Measurements from ENCODE around the gene C2orf49. TPM values are rescaled to one million over a fixed set of nuclear protein-coding genes. Genes with fewer than 3 reads are reported as not detected.
A peak's percentile ranks its signal among the peaks of the same experiment; 100 is the strongest.

Gene C2orf49
- 10 to 100 TPM; 17.1 to 24.0 (median 20.4) TPM for total RNA-seq

GRCh38 chr2:105337122-105338019 lies at the start of gene C2orf49:
Gene C2orf49, plus strand, starts transcription at chr2:105337540. Its CDS starts 48 bp downstream, at chr2:105337588.
- TF ChIP-seq CTCF (IDR thresholded peaks at IDR 0.05) (peak in 1 of 5 experiments; percentile 46), POLR2A (IDR thresholded peaks at IDR 0.05) (no peak), EP300 (IDR thresholded peaks at IDR 0.05) (peak; percentile 90 to 95)
- peak within 1 kb of the TSS; percentile 82 to 95 (median 92) for H3K4me3 ChIP-seq
- no peaks in the 10 kb centered on the region for H3K27me3 ChIP-seq
- WGBS, 2 donors = 0% methylated on average over 42 to 58 of the region's 58 CpGs
- H3K36me3 ChIP-seq = peaks cover 0 to 38% (median 7%) of the 10 kb centered on the region in 3 donors
- DNase-seq (ENCODE audit: low spot score in 2 of 2) = peak; percentile 71 to 90
- H3K9me3 ChIP-seq = no peaks in the 10 kb centered on the region
- peaks cover 0 to 37% (median 15%) of the 10 kb centered on the region in 4 donors for H3K4me1 ChIP-seq
- peak within 1 kb of the TSS; percentile 88 to 97 (median 92) for H3K27ac ChIP-seq

GRCh38 chr2:105287692-105288091 lies 49.6 kb upstream of the C2orf49 start:
- peaks cover 0 to 90% (median 8%) of the 10 kb centered on the region in 3 donors for H3K36me3 ChIP-seq

GRCh38 chr2:105288133-105288532 lies 49.2 kb upstream of the C2orf49 start:
- Histone ChIP-seq H3K36me3 (peaks cover 0 to 86% (median 8%) of the 10 kb centered on the region in 3 donors), H3K4me3 (no peak overlapping the region), H3K9me3 (no peaks in the 10 kb centered on the region), H3K27ac (no peak overlapping the region), H3K27me3 (no peaks in the 10 kb centered on the region), H3K4me1 (no peaks in the 10 kb centered on the region)
- no peak for DNase-seq (ENCODE audit: low spot score in 2 of 2)
- TF ChIP-seq CTCF (IDR thresholded peaks at IDR 0.05) = no peak
- no peak for TF ChIP-seq EP300 (IDR thresholded peaks at IDR 0.05)
- no peak for TF ChIP-seq POLR2A (IDR thresholded peaks at IDR 0.05)
- WGBS, 2 donors = 89 to 100% methylated on average over 5 to 7 of the region's 7 CpGs

More at GRCh38 chr2:105287692-105288091, 49.6 kb upstream of the C2orf49 start:
- Histone ChIP-seq H3K4me3 (no peak overlapping the region), H3K9me3 (no peaks in the 10 kb centered on the region), H3K27me3 (no peaks in the 10 kb centered on the region), H3K27ac (no peak overlapping the region), H3K4me1 (no peaks in the 10 kb centered on the region)
- TF ChIP-seq CTCF (IDR thresholded peaks at IDR 0.05) = peak in 2 of 5 experiments; percentile 23 to 27
- no peak for TF ChIP-seq POLR2A (IDR thresholded peaks at IDR 0.05)
- WGBS, 2 donors = 57 to 63% methylated on average over 5 of the region's 5 CpGs
- no peak for DNase-seq (ENCODE audit: low spot score in 2 of 2)

GRCh38 chr2:105290981-105291660 lies 46.2 kb upstream of the C2orf49 start:
- peaks cover 0 to 12% (median 2%) of the 10 kb centered on the region in 4 donors for H3K4me1 ChIP-seq
- no peak for DNase-seq (ENCODE audit: low spot score in 2 of 2)
- WGBS, 2 donors = 94 to 96% methylated on average over 6 of the region's 6 CpGs
- no peaks in the 10 kb centered on the region for H3K9me3 ChIP-seq
- H3K4me3 ChIP-seq = no peak overlapping the region
- no peaks in the 10 kb centered on the region for H3K27me3 ChIP-seq
- no peak overlapping the region for H3K27ac ChIP-seq
- no peak for TF ChIP-seq POLR2A (IDR thresholded peaks at IDR 0.05)
- no peak for TF ChIP-seq EP300 (IDR thresholded peaks at IDR 0.05)
- TF ChIP-seq CTCF (IDR thresholded peaks at IDR 0.05) = no peak
- H3K36me3 ChIP-seq = peaks cover 0 to 80% (median 8%) of the 10 kb centered on the region in 3 donors
